Activated naive CD4-positive, alpha-beta T cell treated with anti-CD3 and anti-CD28 coated beads, Interleukin-2, amount 50 U/mL, for 72 hours (primary cell): ENCODE data around the gene BUD23. TPM values are rescaled to one million over a fixed set of nuclear protein-coding genes. Genes with fewer than 3 reads are reported as not detected.

Experiments
- ATAC-seq, 2 donors: fragments of 150-1000 bp; cut with Tn5 transposase; 2 replicates each; pipeline ENCODE4 v1.10.0; 2021; ENCODE audit warnings: mild to moderate bottlenecking in 2 of 2, moderate library complexity in 2 of 2
- DNase-seq, 2 donors: peaks; one replicate each; pipeline ENCODE4 v3.0.0; 2021 to 2022; ENCODE audit warnings: low spot score in 2 of 2
- H3K27ac Mint-ChIP-seq, 2 donors: one replicate each; pipeline ENCODE4 v1.8.0; 2022; ENCODE audit warnings: mild to moderate bottlenecking in 2 of 2, mixed read lengths in 2 of 2
- H3K36me3 Mint-ChIP-seq, 2 donors: one replicate each; pipeline ENCODE4 v1.8.0; 2022; ENCODE audit warnings: mixed read lengths in 2 of 2
- H3K9me3 Mint-ChIP-seq, 2 donors: one replicate each; pipeline ENCODE4 v1.8.0; 2022; ENCODE audit warnings: mixed read lengths in 2 of 2
- total RNA-seq, 2 donors: library from RNA; stranded (reverse); gene quantifications; one replicate each; pipeline ENCODE4 v1.2.3, GENCODE V29; 2022

Gene BUD23
- total RNA-seq, 2 donors from 2014 or later, result 91.8 to 97.9 TPM

- no peak for ATAC-seq
- Mint-ChIP-seq H3K9me3 (no peaks in the 10 kb centered on the region), H3K36me3 (peaks cover 0 to 7% of the 10 kb centered on the region in 2 donors), H3K27ac (no peak overlapping the region)
- DNase-seq, result no peak
Observed at GRCh38 chr7:73741600-73741999, 58.2 kb downstream of the BUD23 start.

- ATAC-seq, result no peak
- H3K36me3 Mint-ChIP-seq, result peaks cover 0 to 7% of the 10 kb centered on the region in 2 donors
- H3K27ac Mint-ChIP-seq, result no peak overlapping the region
- no peaks in the 10 kb centered on the region for H3K9me3 Mint-ChIP-seq
- DNase-seq, result no peak
Observed at GRCh38 chr7:73742338-73742752, 58.9 kb downstream of the BUD23 start.

DNA sequence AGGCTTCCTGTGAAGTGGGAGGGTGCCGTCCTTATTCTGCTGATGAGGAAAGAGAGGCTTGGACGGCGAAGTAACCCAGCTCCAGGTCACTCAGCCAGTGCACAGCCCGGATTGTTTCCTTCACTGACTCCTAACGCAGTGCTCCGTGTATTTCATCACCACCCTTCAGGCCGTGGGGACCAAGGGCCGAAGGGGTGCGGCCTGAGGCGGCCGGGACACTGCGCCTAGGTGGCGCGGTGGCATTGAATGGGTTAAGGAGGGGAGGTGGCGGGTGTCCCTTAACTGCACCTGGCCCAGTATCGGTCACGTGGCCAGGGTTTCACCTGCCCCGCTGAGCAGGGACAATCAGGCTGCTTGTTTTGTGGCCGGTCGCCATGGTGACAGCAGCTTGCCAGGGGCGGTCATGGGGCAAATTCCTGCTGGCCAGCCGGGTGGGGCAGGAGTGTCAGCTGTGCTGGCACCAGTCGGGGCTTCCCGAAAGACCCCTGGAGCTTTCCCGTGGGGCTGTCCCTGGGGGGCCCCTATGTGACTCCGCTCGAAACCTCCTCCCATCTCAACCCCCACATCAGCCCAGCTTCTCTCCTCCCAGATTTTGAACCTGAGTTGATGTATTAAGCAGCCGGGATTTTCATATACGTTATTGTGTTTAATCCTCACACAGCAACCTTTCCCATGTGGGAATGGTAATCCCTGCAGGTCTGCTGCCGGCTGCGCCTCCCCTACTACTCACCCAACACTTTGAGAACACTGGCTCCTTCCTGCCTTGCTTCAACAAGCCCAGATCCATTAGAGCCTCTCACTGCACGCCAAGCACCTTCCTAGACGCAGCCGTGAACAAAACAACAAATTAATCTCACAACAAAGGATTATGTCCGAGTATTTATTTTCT is 59.6 kb downstream of the BUD23 start:
- H3K9me3 Mint-ChIP-seq, result no peaks in the 10 kb centered on the region
- no peak overlapping the region for H3K27ac Mint-ChIP-seq
- H3K36me3 Mint-ChIP-seq, result peaks cover 0 to 3% of the 10 kb centered on the region in 2 donors
- DNase-seq (no peak), ATAC-seq (no peak)

- H3K27ac Mint-ChIP-seq, result no peak overlapping the region
- H3K9me3 Mint-ChIP-seq, result no peaks in the 10 kb centered on the region
Observed at GRCh38 chr7:73746378-73746777, 63.0 kb downstream of the BUD23 start.

More at GRCh38 chr7:73746378-73746777, 63.0 kb downstream of the BUD23 start:
- DNase-seq (no peak), ATAC-seq (no peak)
- H3K36me3 Mint-ChIP-seq, result no peaks in the 10 kb centered on the region

Other genes with a start within 250 kb of the BUD23 start
- gene FZD9, start 249.8 kb upstream of the BUD23 start, total RNA-seq, result under 1 TPM; 0.09 to 0.23 TPM
- gene BAZ1B, start 161.3 kb upstream of the BUD23 start, total RNA-seq, result 10 to 100 TPM; 76.0 to 90.8 TPM
- 10 to 100 TPM; 51.5 to 60.1 TPM for gene BCL7B, start 125.9 kb upstream of the BUD23 start, total RNA-seq
- gene TBL2, start 105.0 kb upstream of the BUD23 start, total RNA-seq, result 10 to 100 TPM; 33.3 to 35.2 TPM
- gene MLXIPL, start 59.1 kb upstream of the BUD23 start, total RNA-seq, result not detected
- gene VPS37D, start 15.8 kb upstream of the BUD23 start, total RNA-seq, result under 1 TPM in 1 of 2 donors, not detected in 1; 0.95 TPM
- gene DNAJC30, start 144 bp upstream of the BUD23 start, total RNA-seq, result 1 to 10 TPM; 3.7 to 7.5 TPM
- gene STX1A, start 36.1 kb downstream of the BUD23 start, total RNA-seq, result 10 to 100 TPM in 1 of 2 donors, 1 to 10 TPM in 1; 8.8 to 14.0 TPM
- gene ABHD11, start 55.2 kb downstream of the BUD23 start, total RNA-seq, result 10 to 100 TPM; 17.3 to 18.1 TPM
- not detected for gene CLDN3, start 86.7 kb downstream of the BUD23 start, total RNA-seq
- under 1 TPM; 0.10 to 0.57 TPM for gene CLDN4, start 147.4 kb downstream of the BUD23 start, total RNA-seq
- 1 to 10 TPM in 1 of 2 donors, under 1 TPM in 1; 0.50 to 3.4 TPM for gene METTL27, start 158.9 kb downstream of the BUD23 start, total RNA-seq
- not detected for gene TMEM270, start 177.6 kb downstream of the BUD23 start, total RNA-seq